Peyer's patch (tissue), 4 donors: ENCODE results near the gene EGR2.
"Not testable (repeated sequence)": the region's sequence is repeated elsewhere in the genome, so short reads cannot be mapped to it uniquely, and the experiment has no call there.

ENCODE experiments used
- CTCF ChIP-seq, 6 experiments: fragments of 450-650 bp in 4 of 6; fragments of 200-600 bp in 2 of 6; sonication (generic) in 1 of 6; IDR thresholded peaks; one replicate each; pipeline ENCODE4 v1.5.1; 2017 to 2019; ENCODE audit warnings: antibody characterized with exemption in 6 of 6, mild to moderate bottlenecking in 3 of 6, moderate library complexity in 1 of 6
- POLR2A ChIP-seq, 2 donors: fragments of 450-650 bp; IDR thresholded peaks; one replicate each; pipeline ENCODE4 v1.5.1; 2017; ENCODE audit warnings: antibody characterized with exemption in 2 of 2, mild to moderate bottlenecking in 2 of 2, moderate library complexity in 2 of 2

DNA sequence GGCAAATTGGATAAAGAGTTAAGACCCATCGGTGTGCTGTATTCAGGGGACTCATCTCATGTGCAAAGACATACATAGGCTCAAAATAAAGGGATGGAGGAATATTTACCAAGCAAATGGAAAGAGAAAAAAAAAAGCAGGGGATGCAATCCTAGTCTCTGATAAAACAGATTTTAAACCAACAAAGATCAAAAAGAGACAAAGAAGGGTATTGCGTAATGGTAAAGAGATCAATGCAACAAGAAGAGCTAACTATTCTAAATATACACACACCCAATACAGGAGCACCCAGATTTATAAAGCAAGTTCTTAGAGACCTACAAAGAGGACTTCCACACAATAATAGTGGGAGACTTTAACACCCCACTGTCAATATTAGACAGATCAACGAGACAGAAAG is 31.6 kb downstream of the EGR2 start:
- not testable (repeated sequence) for TF ChIP-seq POLR2A, CTCF (IDR thresholded peaks at IDR 0.05)
